Left hindlimb (tissue), 1 donor: ENCODE data around the gene DPH1.
"Not testable (repeated sequence)": the region's sequence is repeated elsewhere in the genome, so short reads cannot be mapped to it uniquely, and the experiment has no call there.

Experiments used
- DNase-seq: peaks from one replicate; pipeline ENCODE4 v3.0.0-alpha.2; 2018

Gene DPH1

DNA sequence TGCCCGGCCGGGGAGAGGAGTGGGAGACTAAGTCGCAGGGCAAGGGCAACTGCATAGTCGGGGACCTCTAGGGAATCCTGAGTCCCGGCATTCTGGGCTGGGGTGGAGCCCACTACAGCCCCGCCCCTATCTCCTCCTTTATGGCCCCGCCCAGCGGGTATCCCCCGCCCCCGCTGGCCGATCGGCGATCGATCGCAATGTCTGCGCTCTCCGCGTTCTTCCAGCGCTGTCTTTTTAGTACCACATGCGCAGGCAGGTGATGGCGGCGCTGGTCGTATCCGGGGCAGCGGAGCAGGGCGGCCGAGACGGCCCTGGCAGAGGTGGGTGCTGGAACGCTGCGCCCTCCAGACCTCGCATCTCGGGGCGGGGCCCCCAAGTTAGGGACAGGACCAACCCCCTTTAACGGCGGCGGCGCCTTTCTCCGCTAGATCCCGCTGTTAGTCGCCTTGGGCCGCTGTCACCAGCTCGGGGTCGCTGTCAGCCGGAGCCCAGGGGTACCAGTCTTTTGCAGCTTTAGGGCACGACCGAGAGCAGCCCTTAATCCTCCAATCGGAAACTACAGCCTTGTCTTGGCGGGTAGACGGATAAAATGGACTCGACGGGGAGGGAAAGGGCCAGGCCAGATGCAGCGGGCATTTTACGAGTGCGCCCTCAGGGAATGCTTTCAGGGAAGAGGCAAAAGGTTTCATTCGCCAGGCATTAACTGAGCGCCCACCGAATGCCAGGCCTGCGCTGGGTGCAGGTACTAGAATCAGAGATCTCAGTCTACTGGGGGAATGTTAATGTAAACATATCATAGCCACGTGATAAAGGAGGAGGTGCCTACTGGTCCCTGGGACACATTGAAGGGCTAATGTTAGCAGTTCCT is at the start of gene DPH1:
Gene DPH1, plus strand, starts transcription at position 243 of the 868 bp plus-strand sequence. Its CDS starts 17 bp downstream, at position 260.
- DNase-seq, result peak; percentile 89

DNA sequence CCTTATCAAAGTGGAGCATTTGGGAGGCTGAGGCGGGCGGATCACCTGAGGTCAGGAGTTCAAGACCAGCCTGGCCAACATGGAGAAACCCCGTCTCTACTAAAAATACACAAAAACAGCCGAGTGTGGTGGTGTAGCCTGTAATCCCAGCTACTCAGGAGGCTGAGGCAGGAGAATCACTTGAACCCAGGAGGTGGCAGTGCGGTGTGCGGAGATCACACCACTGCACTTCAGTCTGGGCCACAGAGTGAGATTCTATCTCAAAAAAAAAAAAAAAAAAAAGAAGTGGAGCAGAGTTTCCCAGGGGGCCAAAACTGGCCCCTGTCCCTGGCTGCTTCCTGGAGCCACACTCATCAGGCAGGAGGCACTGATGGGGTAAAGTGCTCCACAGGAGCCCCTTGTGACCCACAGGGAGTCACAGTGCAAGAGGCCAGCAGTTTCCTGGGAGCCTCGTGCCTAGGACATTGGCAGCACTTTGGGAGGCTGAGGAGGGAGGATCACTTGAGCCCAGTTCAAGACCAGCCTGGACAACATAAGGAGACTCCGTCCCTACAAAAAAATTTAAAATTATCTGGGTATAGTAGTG is 49.2 kb upstream of the DPH1 start:
- no peak for DNase-seq

DNA sequence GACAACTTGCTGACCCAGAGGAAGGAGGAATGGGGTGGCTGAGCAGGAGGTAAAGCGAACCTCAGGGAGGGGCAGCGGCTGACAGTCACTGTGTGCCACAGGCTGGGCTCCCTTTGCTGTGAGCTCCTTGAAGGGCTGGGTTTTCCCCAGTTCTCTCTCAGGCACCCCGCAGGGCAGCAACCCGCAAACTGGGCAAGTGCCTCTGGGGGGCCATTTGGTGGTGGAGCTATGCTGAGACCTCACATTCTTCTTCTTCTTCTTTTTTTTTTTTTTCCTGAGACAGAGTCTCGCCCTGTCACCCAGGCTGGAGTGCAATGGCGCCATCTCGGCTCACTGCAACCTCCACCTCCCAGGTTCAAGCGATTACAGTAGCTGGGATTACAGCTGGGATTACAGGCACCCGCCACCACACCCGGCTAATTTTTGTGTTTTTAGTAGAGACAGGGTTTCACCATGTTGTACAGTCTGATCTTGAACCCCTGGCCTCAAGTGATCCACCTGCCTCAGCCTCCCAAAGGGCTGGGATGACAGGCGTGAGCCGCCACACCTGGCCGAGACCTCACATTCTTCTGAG is 47.1 kb upstream of the DPH1 start:
- DNase-seq, result not testable (repeated sequence)

DNA sequence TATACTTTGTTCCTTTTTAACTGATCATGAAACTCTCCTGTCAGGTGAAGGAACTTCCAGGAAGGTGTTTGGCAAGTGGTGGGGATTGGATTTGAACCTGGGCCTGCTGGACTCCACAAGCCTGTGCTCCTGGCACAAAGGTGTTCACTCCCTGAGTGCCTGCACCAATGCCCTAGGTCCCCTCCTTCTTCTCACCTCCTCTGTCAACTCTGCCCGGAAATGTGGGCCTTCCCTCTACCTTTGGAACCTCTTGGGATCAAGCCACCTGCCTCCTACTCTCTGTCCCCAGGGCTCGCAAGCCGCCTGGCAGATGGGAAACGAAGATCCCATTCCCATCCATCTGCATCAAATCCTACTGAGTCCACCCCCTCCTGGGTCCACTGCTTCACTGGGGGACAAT is 44.9 kb upstream of the DPH1 start:
- no peak for DNase-seq

DNA sequence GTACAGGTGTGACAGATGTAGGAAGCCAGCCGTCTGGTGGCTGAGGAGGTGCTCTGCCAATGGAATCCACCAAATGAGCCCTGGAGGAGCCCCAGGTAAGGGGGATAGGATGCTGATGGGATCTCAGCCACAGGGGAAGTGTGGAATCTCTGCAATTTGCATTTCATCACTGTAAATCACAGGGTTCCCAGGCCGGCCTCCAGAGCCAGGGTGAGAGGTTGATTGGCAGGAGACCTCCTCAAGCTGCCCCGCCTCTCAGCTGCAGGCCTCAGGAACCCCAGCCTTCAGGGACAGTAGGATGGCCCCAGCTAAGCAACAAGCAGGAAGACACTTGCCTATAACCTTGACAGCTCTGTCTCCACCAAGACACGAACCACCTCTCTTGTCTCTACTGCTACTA is 44.3 kb upstream of the DPH1 start:
- no peak for DNase-seq

DNA sequence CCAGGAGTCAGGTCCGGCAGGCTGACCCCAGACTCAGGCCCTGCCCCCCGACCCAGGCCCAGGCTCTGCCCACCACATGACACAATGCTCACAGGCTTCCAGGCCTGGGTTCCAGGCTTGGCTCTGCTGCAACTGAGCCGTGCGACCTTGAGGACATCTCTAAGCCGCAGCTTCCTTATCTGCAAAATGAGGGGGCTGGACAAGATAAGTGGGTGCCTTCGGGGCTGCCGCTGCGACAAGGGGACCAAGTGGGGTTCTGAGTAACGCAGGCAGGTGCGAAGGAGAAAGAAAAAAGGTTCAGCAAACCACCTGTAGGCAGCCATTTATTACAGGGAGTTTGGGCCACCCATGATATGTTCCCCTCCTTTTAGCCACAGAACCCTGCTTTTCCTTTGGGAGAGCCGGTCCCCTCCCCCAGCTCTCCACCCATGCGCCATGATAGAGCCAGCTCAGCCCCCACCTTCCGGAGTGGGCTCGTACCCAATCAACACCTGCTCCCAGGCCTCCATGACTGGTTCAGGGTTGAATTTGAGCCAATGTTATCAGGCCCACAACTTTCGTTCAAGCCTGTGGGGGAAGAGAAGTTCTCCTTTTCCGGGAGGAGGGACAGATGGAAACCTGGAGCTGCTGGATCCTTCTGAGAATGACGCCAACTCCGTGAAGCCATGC is 43.0 kb upstream of the DPH1 start:
- DNase-seq, result no peak

DNA sequence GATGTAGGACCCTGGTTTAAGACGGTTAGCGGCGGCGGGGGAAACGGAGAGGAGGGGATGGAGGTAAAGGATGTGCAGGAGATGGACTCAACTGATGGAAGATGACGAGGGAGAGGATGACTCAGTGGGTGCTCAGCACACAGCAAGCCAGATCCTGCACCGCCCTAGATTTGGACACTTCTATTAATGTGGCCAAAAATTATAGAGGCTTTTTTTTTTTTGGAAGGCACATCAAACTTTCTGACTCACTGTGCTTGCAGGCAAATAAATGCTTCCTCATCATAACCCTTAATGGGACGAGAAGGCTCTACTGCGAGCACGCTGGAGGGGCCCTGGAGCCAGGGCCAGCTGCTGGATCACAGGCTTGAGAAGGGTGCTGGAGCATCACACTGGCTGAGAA is 40.8 kb upstream of the DPH1 start:
- DNase-seq, result no peak

DNA sequence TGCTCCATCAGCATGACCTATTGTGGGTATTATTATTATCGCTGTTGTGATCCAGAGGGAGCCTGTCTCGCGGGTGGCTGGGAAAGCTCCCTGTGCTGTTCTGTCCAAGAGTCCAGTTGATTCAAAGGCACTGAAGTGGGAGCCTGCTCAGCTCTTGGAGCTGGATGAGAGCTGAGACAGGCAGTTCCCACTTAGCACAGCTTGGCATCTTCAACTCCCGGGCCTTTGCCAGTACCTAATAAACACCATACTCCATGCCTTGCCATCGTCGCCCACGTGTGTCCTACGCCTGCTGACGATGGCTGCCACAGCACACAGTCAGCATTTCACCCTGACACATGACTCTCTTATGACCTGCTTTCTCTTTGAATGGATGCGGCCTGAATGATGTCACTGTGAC is 37.4 kb upstream of the DPH1 start:
- no peak for DNase-seq

DNA sequence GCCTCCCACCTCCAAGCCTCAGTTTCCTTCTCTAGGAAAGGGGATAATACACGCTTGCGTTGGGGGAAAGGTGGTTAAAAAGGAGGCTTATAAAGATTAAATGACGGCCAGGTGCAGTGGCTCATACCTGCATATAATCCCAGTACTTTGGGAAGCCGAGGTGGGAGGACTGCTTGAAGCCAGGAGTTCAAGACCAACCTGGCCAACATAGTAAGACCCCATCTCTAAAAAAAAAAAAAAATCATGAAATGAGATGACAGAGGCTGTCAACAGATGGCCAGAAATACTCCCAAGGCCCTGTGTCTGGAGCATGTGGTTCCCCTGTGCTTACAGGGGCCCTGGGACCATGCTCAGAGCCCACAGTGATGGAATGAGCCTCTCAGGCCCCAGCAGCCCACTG is 35.2 kb upstream of the DPH1 start:
- no peak for DNase-seq

DNA sequence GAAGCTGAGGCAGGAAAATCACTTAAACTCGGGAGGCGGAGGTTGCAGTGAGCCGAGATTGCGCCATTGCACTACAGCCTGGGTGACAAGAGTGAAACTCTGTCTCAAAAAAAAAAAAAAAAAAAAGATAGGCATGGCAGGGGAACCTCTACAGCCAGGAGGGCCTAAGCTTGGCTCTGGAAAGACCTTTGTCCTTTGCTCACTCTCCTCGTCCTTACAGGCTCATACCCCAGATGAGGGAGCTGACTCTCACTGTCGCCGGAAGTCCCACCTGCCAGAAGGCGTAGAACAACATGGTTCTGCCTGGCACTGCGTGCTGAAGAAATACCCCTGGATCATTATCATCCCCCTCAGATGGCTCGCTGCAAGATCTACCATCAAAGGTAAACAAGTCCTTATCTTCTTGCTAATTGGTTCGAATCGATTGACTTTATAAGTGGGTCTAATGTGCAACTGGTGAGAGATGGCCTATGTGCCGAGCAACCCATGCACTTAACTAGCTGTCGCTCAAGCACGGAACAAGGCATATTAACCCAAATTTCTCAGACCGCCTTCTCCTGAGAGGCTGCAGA is 34.5 kb upstream of the DPH1 start:
- DNase-seq, result no peak

DNA sequence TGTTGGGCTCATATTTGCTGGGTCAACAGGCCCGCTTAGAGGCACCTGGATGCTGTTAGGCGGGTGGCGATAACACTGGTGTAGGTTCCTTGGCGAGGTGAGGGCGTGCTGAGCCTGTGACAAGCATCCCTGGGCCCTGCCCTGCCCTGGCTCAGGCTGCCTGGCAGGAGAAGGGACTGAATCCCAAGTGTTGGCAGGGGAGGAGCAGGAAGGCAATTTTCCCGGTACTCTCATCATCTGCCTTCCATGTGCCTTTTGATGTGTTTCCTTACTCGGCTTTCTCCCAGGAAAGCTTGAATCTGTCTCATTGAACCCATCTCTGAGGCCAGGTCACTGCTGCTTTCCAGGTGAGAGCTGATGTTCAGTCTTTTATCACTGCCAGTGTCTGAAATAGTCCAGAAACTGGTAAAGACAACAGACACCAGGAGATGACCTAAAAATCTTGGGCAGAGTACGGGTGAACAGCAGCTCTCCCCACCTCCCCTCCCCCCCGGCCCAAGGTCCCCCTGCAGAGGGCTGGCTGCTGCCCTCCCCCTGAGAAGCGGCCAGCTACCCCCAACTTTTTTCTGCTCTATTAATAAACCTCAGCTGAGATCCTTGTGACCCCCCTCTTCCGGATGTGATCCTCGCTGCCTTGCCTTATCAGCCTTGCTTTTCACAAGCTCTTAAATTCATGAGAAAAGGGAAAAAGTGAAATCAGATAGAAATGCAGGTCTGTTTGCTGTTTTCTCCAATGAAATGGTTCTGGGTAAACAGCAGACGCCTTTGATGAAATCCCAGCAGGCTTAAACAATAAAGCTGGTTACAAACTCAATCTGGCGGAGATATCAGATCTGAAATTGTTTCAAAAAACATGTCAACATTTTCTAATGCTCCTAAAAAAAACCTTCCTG is 33.8 kb upstream of the DPH1 start:
- no peak for DNase-seq

DNA sequence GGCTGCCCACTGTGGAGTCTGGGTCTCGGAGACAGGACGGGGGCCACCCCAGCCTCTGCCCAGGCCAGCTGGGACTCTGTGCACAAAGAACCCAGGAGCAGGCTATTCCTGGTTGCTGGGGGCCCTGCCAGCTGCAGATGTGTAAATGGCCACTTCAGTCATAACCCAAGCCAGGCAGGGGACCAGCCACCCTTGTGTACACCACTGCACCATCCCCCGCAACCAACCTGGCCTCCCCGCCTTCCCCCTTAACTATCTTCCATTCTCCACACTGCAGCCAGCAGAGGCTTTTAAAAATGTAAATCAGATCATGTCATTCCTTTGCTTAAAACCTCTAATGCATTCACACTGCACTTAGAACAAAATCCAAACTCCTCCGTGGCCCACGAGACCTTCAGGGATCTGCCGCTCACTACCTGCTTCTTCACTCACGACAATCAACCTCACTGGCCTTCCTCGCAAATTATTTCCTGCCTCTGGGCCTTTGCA is 33.1 kb upstream of the DPH1 start:
- no peak for DNase-seq

DNA sequence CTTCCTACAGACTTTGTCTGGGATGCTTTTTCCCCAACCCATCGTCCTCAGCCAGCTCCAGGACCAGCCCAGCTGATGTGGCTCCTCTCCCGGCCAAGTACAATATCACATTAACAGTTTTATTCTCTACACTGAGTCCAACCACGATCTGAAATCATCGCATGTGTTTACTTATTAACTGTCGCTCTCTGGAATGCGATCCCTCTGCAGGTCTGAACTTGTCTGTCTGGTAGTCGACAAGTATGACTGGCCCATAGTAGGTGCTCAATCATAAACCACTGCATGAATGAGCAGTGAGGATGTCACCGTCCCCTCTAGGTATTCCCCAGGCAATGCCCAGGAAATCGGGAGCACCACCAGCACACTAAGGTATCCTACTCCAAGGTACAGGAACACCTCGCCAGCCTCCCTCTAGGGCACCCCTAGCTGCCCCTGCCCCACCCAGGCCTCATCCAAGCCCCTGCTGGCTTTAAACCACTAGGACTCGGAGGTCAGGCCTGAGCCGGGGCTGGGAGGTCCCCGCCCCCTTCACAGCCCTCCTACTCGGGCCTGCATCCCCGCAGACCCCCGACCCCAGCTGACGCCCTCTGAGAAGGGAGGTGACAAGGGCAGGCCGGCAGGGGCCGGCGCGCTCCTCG is 32.5 kb upstream of the DPH1 start:
- no peak for DNase-seq

DNA sequence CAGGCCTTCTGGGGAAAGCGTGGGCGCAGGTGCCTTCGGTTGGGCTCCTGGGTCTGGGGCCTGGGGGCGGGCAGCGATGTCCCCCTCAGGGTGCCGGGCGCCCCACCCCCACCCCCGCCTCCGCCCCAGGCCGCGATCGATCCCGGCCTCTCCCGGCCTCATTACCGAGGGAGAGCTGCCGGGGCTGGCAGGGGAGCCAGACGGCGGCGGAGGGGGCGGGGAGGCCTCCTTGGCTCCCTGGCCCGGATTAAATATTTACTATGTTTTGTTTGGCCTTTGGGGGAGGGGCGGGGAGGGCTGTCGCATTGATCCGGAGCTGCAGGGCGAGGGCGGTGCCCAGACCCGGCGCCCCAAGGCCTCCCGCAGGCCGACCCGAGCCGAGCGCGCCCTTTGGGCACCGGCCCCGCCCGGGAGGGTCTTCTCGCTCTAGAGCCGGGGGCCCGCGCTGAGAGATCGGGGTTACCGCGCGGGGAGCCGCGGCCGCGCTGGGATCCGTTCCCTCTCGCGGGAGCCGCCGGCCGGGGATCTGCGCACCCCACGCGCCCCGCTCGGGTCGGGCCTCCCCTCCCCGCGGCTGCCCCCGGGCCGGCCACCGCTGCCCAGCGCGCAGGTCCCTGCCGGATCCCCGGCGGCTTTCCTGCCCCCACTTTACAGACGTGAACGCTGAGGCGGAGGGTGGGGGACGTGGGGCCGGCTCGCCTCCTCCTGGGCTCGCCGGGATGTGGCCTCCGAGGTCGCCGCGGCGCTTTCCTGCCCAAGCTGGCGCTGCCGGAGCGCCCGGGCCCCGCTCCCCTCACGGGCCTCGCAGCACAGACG is 31.8 kb upstream of the DPH1 start:
- DNase-seq, result no peak

DNA sequence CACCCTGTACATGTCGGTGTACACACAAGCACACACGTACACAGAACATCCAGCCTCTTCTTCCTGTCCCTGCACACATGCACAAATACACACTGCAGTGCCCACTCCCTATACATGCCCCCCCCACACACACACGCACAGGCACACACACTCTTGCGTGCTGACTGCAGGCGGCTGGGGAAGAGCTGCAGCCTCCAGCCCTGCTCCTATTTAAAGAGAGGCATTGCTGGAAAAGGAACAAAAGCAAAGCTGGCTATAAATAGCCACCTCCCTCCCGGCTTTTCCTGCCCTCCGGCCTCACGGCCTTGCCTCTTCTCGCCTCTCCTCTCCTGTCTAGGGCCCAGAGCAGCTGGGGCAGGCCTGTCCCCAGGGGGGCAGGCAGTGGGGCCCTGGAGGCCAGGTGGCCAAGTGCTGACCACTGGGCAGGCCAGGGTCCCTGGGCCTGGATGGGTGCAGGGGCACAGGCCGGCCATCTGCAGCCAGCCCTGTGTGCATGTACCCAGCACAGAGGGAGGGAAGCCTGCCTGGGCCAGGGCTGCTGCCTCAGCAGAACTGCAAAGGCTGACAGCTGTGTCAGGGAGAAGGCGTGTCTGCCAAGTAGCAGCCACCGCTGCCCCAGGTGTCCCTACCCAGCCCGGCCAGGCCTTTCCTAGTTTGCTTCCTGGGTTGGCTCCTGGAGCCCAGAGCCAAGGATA is 30.2 kb upstream of the DPH1 start:
- peak; percentile 78 for DNase-seq

DNA sequence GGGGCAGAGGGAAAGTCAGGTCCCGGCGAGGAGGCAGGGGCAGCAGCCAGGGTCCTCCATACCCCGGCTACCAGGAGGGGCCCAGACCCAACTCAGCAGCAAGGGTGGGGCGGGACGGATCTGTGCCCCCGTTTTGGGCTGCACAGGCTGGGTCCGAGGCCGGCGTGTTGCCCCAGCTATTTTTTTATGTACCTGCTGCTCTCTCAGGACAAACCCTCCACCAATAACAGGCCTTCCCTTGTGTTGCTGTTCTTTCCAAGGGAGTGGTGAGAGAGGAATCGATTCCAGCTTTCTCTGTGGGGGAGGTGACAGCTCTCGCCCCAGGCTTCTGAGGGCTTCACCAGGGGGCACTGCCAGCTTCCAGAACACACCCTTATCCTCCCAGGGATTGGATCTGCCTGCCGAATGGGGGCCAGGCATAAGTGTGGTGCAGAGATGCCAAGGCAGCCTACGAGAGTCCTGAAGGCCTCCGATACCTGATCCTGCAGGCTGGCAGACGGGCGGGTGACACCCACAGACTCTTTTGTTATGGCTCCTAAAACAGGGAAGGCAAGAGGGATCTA is 27.1 kb upstream of the DPH1 start:
- DNase-seq, result no peak

DNA sequence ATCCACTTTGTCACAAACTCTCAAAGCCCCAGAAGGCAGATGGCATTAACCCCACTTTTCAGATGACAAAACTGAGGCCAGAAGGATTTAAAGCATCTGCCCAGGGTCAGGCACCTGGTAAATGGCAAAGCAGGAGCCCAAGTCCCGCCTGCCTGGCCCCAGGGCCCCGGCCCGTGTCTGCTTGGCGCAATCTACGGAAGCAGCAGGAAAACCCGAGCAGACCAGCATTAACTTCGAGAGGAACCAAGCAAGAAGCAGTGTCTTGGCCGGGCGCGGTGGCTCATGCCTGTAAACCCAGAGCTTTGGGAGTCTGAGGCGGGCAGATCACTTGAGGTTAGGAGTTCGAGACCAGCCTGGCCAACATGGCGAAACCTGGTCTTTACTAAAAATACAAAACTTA is 26.4 kb upstream of the DPH1 start:
- DNase-seq, result no peak

DNA sequence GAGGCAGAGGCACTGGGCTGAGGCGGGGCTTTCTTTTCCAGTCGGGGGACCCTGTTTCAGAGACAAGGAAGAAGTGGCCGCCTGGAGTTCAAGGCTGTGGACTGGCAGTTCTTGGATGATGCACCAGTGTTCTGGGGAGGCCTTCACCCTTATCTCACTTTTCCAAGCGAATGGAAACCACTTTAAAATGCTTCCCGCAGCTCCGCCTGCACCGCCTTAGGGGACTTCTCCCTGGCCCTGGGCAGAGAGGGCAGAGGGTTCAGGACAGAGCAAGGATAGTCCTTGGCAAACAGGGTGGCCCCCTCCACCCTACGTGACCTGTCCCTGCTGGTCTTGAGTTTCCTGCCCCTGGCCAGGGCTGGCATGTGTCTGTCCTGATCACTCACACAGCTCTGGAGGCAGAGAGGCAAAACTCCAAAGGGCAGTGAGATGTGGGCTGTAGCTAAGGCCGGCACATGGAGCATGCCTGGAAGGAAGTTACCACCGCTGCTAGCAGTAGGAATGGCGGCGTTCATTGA is 25.5 kb upstream of the DPH1 start:
- no peak for DNase-seq
